SK-N-SH (cell line): Measurements from ENCODE around the gene ICE1. TPM values are rescaled to one million over a fixed set of nuclear protein-coding genes. Genes with fewer than 3 reads are reported as not detected.

Source experiments
- CTCF ChIA-PET: fragments of 300-600, 350-600 bp; formaldehyde crosslinking; extraction: SDS; loops from one replicate; lab custom pipeline; 2021; lab: Yijun Ruan, JAX
- POLR2A ChIA-PET: fragments of 350-600 bp; sonication (Branson Sonifier 250); formaldehyde crosslinking; extraction: SDS; loops from one replicate; lab custom pipeline; 2020; ENCODE audit warnings: antibody characterized with exemption, inconsistent platforms; lab: Yijun Ruan, JAX
- DNase-seq: peaks from one replicate; pipeline ENCODE4 v3.0.0; 2012
- H2AFZ ChIP-seq: fragments of 200-600 bp; sonication (generic); 2 replicates; pipeline ENCODE4 v1.8.1; 2016; ENCODE audit warnings: antibody characterized with exemption, mild to moderate bottlenecking, low read depth
- H3F3A ChIP-seq: fragments of 200-600 bp; sonication (generic); replicated peaks from 2 replicates; pipeline ENCODE3; 2016; ENCODE audit warnings: antibody characterized with exemption, mild to moderate bottlenecking; ENCODE audit not compliant: insufficient read depth
- H3K27ac ChIP-seq, 2 experiments: fragments of 200-500 bp in 1 of 2; fragments of 200-600 bp in 1 of 2; sonication (Bioruptor generic) in 1 of 2; sonication (generic), shearing (Covaris generic) in 1 of 2; 2 replicates each; pipeline versions ENCODE4 v1.5.1 to v1.6.1; 2014 to 2016; ENCODE audit warnings: low read depth in 2 of 2, inconsistent platforms in 1 of 2, low read length in 1 of 2, mild to moderate bottlenecking in 1 of 2, mixed read lengths in 1 of 2
- H3K27me3 ChIP-seq: fragments of 200-600 bp; sonication (generic), shearing (Covaris generic); 2 replicates; pipeline ENCODE4 v1.6.1; 2016; ENCODE audit warnings: mixed run types; ENCODE audit not compliant: insufficient read depth
- H3K36me3 ChIP-seq, 2 experiments: fragments of 200-500 bp in 1 of 2; fragments of 200-600 bp in 1 of 2; sonication (Bioruptor generic) in 1 of 2; sonication (generic) in 1 of 2; replicated peaks in 1 of 2; 2 replicates each; pipeline versions ENCODE3 to v1.5.1; 2014 to 2016; ENCODE audit warnings: low read length in 1 of 2, mild to moderate bottlenecking in 1 of 2; ENCODE audit not compliant: insufficient read depth in 2 of 2, control insufficient read depth in 1 of 2
- H3K4me1 ChIP-seq, 2 experiments: fragments of 200-500 bp in 1 of 2; fragments of 200-600 bp in 1 of 2; sonication (Bioruptor generic) in 1 of 2; sonication (generic), shearing (Covaris generic) in 1 of 2; 2 replicates each; pipeline versions ENCODE4 v1.5.1 to v1.6.1; 2014 to 2016; ENCODE audit warnings: low read depth in 1 of 2, low read length in 1 of 2, mixed run types in 1 of 2; ENCODE audit not compliant: insufficient read depth in 2 of 2, control insufficient read depth in 1 of 2
- H3K4me2 ChIP-seq: fragments of 200-600 bp; sonication (generic), shearing (Covaris generic); 2 replicates; pipeline ENCODE4 v1.6.1; 2017; ENCODE audit warnings: mixed run types
- H3K4me3 ChIP-seq, 2 experiments: fragments of 200-500 bp in 1 of 2; fragments of 200-600 bp in 1 of 2; sonication (Bioruptor generic) in 1 of 2; sonication (generic), shearing (Covaris generic) in 1 of 2; 2 replicates each; pipeline versions ENCODE4 v1.5.1 to v1.8.1; 2014 to 2016; ENCODE audit warnings: low read depth in 2 of 2, inconsistent platforms in 1 of 2, low read length in 1 of 2, mild to moderate bottlenecking in 1 of 2, mixed read lengths in 1 of 2, moderate library complexity in 1 of 2
- H3K79me2 ChIP-seq: fragments of 200-600 bp; sonication (generic); 2 replicates; pipeline ENCODE4 v1.8.1; 2017; ENCODE audit warnings: mild to moderate bottlenecking; ENCODE audit not compliant: insufficient read depth
- H3K9ac ChIP-seq: fragments of 200-600 bp; sonication (generic); 2 replicates; pipeline ENCODE4 v1.6.1; 2017; ENCODE audit warnings: mixed run types
- H3K9me2 ChIP-seq: fragments of 200-600 bp; sonication (generic); 2 replicates; pipeline ENCODE4 v1.6.1; 2017; ENCODE audit warnings: mixed run types
- H3K9me3 ChIP-seq: fragments of 200-600 bp; sonication (generic); 2 replicates; pipeline ENCODE4 v1.6.1; 2017; ENCODE audit warnings: mixed run types, mild to moderate bottlenecking, moderate library complexity
- H4K20me1 ChIP-seq: fragments of 200-600 bp; sonication (generic); 2 replicates; pipeline ENCODE4 v1.6.1; 2017; ENCODE audit warnings: mild to moderate bottlenecking, mixed run types; ENCODE audit not compliant: insufficient read depth
- CHD2 ChIP-seq: fragments of 150-350 bp; IDR thresholded peaks from 2 replicates; pipeline ENCODE4 v1.6.1; 2018; ENCODE audit warnings: low read length; ENCODE audit not compliant: partially characterized antibody
- ELF1 ChIP-seq: IDR thresholded peaks from 2 replicates; pipeline ENCODE4 v1.4.0; 2012
- EP300 ChIP-seq, 2 experiments: IDR thresholded peaks; 2 replicates each; pipeline versions ENCODE4 v1.4.0 to v1.6.1; 2012; ENCODE audit warnings: borderline replicate concordance in 1 of 2, low read depth in 1 of 2, low read length in 1 of 2
- EZH2phosphoT487 ChIP-seq: fragments of 200-600 bp; sonication (generic); IDR thresholded peaks from 2 replicates; pipeline ENCODE4 v1.6.1; 2017; ENCODE audit warnings: low read depth, mixed run types, mild to moderate bottlenecking, antibody characterized with exemption, moderate library complexity, borderline replicate concordance
- FOXJ3 ChIP-seq: sonication (generic); formaldehyde crosslinking; IDR thresholded peaks from 2 replicates; pipeline ENCODE4 v1.5.1; 2020; ENCODE audit warnings: mild to moderate bottlenecking, missing genetic modification reagents
- GABPA ChIP-seq: IDR thresholded peaks from 2 replicates; pipeline ENCODE4 v1.4.0; 2012; ENCODE audit warnings: low read depth, mild to moderate bottlenecking
- GATA2 ChIP-seq: sonication (generic); formaldehyde crosslinking; IDR thresholded peaks from 2 replicates; pipeline ENCODE4 v1.5.0; 2020; ENCODE audit warnings: mild to moderate bottlenecking, missing genetic modification reagents
- IRF3 ChIP-seq: fragments of 150-350 bp; IDR thresholded peaks from 2 replicates; pipeline ENCODE4 v1.6.1; 2016; ENCODE audit warnings: mild to moderate bottlenecking, low read depth, low read length
- MAX ChIP-seq: IDR thresholded peaks from 2 replicates; pipeline ENCODE4 v1.4.0; 2012; ENCODE audit warnings: low read depth
- MXI1 ChIP-seq: IDR thresholded peaks from 2 replicates; pipeline ENCODE4 v1.6.1; 2012; ENCODE audit warnings: mild to moderate bottlenecking, low read depth, low read length, improper control_type of control experiment
- NFIC ChIP-seq: IDR thresholded peaks from 2 replicates; pipeline ENCODE4 v1.4.0; 2012; ENCODE audit warnings: borderline replicate concordance
- POLR2AphosphoS5 ChIP-seq: IDR thresholded peaks from 2 replicates; pipeline ENCODE4 v1.6.1; 2012; ENCODE audit warnings: low read depth, low read length
- RAD21 ChIP-seq: IDR thresholded peaks from 2 replicates; pipeline ENCODE4 v1.6.1; 2012; ENCODE audit warnings: mild to moderate bottlenecking, low read length
- RCOR1 ChIP-seq: fragments of 150-350 bp; IDR thresholded peaks from 2 replicates; pipeline ENCODE4 v1.6.1; 2017; ENCODE audit warnings: antibody characterized with exemption, low read length
- RXRA ChIP-seq: IDR thresholded peaks from 2 replicates; pipeline ENCODE4 v1.4.0; 2012; ENCODE audit warnings: low read depth, mild to moderate bottlenecking, borderline replicate concordance
- SIN3A ChIP-seq: IDR thresholded peaks from 2 replicates; pipeline ENCODE4 v1.6.1; 2012; ENCODE audit warnings: low read depth, mild to moderate bottlenecking, low read length, moderate library complexity, borderline replicate concordance
- SMC3 ChIP-seq: IDR thresholded peaks from 2 replicates; pipeline ENCODE4 v1.6.1; 2012; ENCODE audit warnings: low read depth, low read length, improper control_type of control experiment
- TCF12 ChIP-seq: IDR thresholded peaks from 2 replicates; pipeline ENCODE4 v1.4.0; 2012
- TEAD4 ChIP-seq: IDR thresholded peaks from 2 replicates; pipeline ENCODE4 v1.4.0; 2012; ENCODE audit warnings: mild to moderate bottlenecking, borderline replicate concordance; ENCODE audit not compliant: insufficient read depth
- USF1 ChIP-seq: IDR thresholded peaks from 2 replicates; pipeline ENCODE4 v1.4.0; 2012; ENCODE audit warnings: low read depth, borderline replicate concordance
- YY1 ChIP-seq: IDR thresholded peaks from 2 replicates; pipeline ENCODE4 v1.4.0; 2012; ENCODE audit warnings: low read depth, mild to moderate bottlenecking
- ZBTB33 ChIP-seq: IDR thresholded peaks from 2 replicates; pipeline ENCODE4 v1.4.0; 2012; ENCODE audit warnings: low read depth, borderline replicate concordance
- WGBS: methylation state at CpG from one replicate; pipeline ENCODE4 v1.1.6; 2017; ENCODE audit warnings: low lambda C conversion rate; 5-methylcytosine and 5-hydroxymethylcytosine counted together
- polyA plus RNA-seq, 3 experiments: library from polyadenylated mRNA; depleted of rRNA; stranded (reverse); fragments of >200 nt; gene quantifications; 2 replicates each; pipeline ENCODE4 v1.2.3, GENCODE V29; 2012
- TF ChIP-seq, protein P1 (sequence below): fragments of 200-600 bp; sonication (generic); IDR thresholded peaks from 2 replicates; pipeline ENCODE4 v1.6.1; 2017; ENCODE audit warnings: antibody characterized with exemption, mild to moderate bottlenecking, moderate library complexity
- TF ChIP-seq, protein P2 (sequence below): fragments of 150-350 bp; IDR thresholded peaks from 2 replicates; pipeline ENCODE4 v1.6.1; 2017; ENCODE audit warnings: antibody characterized with exemption, low read length, low read depth, borderline replicate concordance

ICE1 gene
- polyA plus RNA-seq, 1 of the 3 experiments (the other 2 are of a cell fraction), result 9.4 TPM

DNA sequence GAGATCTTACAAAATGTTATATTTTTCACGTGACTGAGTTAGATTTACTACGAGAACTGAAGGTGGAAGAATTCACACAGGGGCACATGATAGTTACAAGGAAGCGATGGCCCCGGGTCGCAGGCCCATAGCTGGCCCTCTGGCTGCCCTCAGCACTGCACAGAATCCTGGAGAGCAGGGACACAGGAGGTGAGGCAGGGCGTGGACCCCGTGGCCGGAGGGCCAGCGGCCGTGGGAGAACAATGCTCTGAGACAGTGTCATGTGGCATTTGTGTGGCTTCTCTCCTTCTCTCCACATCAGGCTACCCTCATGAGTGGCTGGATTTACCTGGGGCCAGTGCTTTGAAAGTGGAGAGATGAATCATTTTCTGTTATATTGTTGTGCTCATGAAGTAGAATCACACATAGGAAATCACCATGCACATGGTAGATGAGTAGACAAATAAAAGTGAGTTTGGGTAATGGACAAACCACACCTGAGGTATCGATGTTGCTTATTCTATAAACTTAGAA is 89.5 kb downstream of the ICE1 start (continued):
- TF ChIP-seq USF1, result no peak
- no peak for TF ChIP-seq FOXJ3 (CRISPR knock-in tag)
- no peak for TF ChIP-seq IRF3
- TF ChIP-seq SMC3, result no peak

DNA sequence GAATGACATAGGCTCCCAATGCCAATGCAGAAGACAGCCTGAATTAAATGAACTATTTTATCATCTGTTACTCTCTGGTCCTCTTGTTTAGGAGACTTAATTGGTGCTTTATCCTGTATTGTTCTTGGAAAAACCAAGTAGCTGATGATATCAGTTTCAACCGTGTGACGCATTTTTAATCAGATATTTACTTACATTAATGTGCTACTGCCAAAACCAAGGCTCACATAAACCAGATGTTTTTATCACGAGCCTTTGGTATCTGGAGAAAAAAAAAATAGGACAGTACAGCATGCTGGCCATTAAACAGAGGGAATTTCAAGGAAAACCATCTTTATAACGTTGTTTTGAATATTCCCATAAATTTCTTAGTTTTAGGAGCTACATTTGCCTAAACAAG is 90.1 kb downstream of the ICE1 start:
- Histone ChIP-seq H4K20me1 (no peaks in the 10 kb centered on the region), H3K9ac (no peak overlapping the region)

More for the DNA sequence above, 90.1 kb downstream of the ICE1 start:
- Histone ChIP-seq H3K9me2 (no peaks in the 10 kb centered on the region), H2AFZ (no peak overlapping the region), H3K36me3 (no peaks in the 10 kb centered on the region), H3K27ac (peak overlapping the region in 1 of 2 experiments; percentile 99; a peak in 2 of 4 replicates), H3K79me2 (no peaks in the 10 kb centered on the region), H3K4me2 (no peak overlapping the region), H3K4me3 (no peak overlapping the region), H3F3A (no peaks in the 10 kb centered on the region), H3K4me1 (peaks cover 0 to 23% of the 10 kb centered on the region in 2 experiments; a peak in 2 of 4 replicates), H3K9me3 (no peaks in the 10 kb centered on the region), H3K27me3 (no peaks in the 10 kb centered on the region)
- ChIA-PET POLR2A (interaction anchor here (0.7 to 2.1 kb wide), 4 partner anchors 12 to 178 kb away, joined by 3 to 9 read pairs (median 5); no protein-coding TSS in a partner anchor), CTCF (interaction anchor here (0.6 to 0.9 kb wide), 2 partner anchors 15 to 42 kb away, joined by 3 to 5 read pairs; no protein-coding TSS in a partner anchor)
- WGBS, result 6% methylated on average over 4 of the region's 4 CpGs
- TF ChIP-seq, protein P1, sequence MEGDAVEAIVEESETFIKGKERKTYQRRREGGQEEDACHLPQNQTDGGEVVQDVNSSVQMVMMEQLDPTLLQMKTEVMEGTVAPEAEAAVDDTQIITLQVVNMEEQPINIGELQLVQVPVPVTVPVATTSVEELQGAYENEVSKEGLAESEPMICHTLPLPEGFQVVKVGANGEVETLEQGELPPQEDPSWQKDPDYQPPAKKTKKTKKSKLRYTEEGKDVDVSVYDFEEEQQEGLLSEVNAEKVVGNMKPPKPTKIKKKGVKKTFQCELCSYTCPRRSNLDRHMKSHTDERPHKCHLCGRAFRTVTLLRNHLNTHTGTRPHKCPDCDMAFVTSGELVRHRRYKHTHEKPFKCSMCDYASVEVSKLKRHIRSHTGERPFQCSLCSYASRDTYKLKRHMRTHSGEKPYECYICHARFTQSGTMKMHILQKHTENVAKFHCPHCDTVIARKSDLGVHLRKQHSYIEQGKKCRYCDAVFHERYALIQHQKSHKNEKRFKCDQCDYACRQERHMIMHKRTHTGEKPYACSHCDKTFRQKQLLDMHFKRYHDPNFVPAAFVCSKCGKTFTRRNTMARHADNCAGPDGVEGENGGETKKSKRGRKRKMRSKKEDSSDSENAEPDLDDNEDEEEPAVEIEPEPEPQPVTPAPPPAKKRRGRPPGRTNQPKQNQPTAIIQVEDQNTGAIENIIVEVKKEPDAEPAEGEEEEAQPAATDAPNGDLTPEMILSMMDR, result no peak
- peak; percentile 13; the same call in 1 of the 2 replicates for TF ChIP-seq POLR2AphosphoS5
- TF ChIP-seq, protein P2, sequence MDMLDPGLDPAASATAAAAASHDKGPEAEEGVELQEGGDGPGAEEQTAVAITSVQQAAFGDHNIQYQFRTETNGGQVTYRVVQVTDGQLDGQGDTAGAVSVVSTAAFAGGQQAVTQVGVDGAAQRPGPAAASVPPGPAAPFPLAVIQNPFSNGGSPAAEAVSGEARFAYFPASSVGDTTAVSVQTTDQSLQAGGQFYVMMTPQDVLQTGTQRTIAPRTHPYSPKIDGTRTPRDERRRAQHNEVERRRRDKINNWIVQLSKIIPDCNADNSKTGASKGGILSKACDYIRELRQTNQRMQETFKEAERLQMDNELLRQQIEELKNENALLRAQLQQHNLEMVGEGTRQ, result no peak
- peak; percentile 95 for TF ChIP-seq FOXJ3 (CRISPR knock-in tag)
- TF ChIP-seq CHD2, result peak; percentile 81
- no peak for TF ChIP-seq SIN3A
- TF ChIP-seq RAD21, result peak; percentile 25; the same call in 1 of the 2 replicates
- TF ChIP-seq NFIC, result no peak
- peak in 1 of 2 experiments; percentile 99; a peak in 2 of 4 replicates for TF ChIP-seq EP300 (IDR thresholded peaks at IDR 0.05; ENCODE audit: borderline replicate concordance in 1 of 2, low read depth in 1 of 2, low read length in 1 of 2)
- TF ChIP-seq USF1, result no peak
- TF ChIP-seq RCOR1, result peak; percentile 90
- no peak for TF ChIP-seq MAX
- TF ChIP-seq RXRA, result no peak
- no peak for TF ChIP-seq TEAD4
- TF ChIP-seq ZBTB33, result no peak
- TF ChIP-seq EZH2phosphoT487, result no peak
- no peak for TF ChIP-seq GABPA
- peak; percentile 38; the same call in 1 of the 2 replicates for TF ChIP-seq TCF12
- TF ChIP-seq ELF1, result no peak
- TF ChIP-seq MXI1, result peak; percentile 61
- no peak for TF ChIP-seq YY1
- peak; percentile 94 for TF ChIP-seq GATA2 (CRISPR knock-in tag)
- DNase-seq, result peak; percentile 83
